Measurements from ENCODE around the gene WDR81.
A peak's percentile ranks its signal among the peaks of the same experiment; 100 is the strongest.

The WDR81 gene

DNA sequence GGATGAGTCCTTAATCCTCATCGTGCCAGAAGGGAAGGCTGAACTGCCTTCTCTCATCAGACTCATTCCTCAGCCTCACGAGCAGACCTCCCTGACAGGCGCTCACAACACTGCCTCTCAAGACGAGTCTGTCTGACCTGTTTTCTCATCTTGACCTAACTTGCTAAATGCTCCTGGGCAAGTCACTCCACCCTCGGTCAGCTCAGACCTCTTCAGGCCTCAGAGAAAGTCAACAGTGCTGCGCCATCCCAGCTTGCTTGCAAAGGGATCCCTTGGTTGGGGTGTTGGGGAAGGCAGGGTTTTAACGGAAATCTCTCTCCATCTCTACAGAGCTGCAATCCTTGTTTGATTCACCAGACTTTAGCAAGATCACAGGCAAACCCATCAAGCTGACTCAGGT lies 52.4 kb downstream of the WDR81 start:
- in situ Hi-C loops (cut with MboI; ENCODE audit: low pct_unique_long_range_greater_than_20kb, low sequenced_read_pairs, unreplicated experiment), result no loop called here
- TF ChIP-seq CTCF (IDR thresholded peaks at IDR 0.05; ENCODE audit: extremely low read depth, insufficient read depth, missing control alignments), result no peak
- DNase-seq (ENCODE audit: low spot score), result no peak

- DNase-seq (ENCODE audit: low spot score), result no peak
- in situ Hi-C loops (cut with MboI; ENCODE audit: low pct_unique_long_range_greater_than_20kb, low sequenced_read_pairs, unreplicated experiment), result no loop called here
- TF ChIP-seq CTCF (IDR thresholded peaks at IDR 0.05; ENCODE audit: extremely low read depth, insufficient read depth, missing control alignments), result no peak
Measured at GRCh38 chr17:1779571-1780131, 55.1 kb downstream of the WDR81 start.

GRCh38 chr17:1782171-1782567 lies 57.7 kb downstream of the WDR81 start:
- no peak for TF ChIP-seq CTCF (IDR thresholded peaks at IDR 0.05; ENCODE audit: extremely low read depth, insufficient read depth, missing control alignments)
- in situ Hi-C loops (cut with MboI; ENCODE audit: low pct_unique_long_range_greater_than_20kb, low sequenced_read_pairs, unreplicated experiment), result no loop called here

GRCh38 chr17:1783271-1783670 lies 58.8 kb downstream of the WDR81 start:
- TF ChIP-seq CTCF (IDR thresholded peaks at IDR 0.05; ENCODE audit: extremely low read depth, insufficient read depth, missing control alignments), result no peak
- DNase-seq (ENCODE audit: low spot score), result no peak
- in situ Hi-C loops (cut with MboI; ENCODE audit: low pct_unique_long_range_greater_than_20kb, low sequenced_read_pairs, unreplicated experiment), result no loop called here

More at GRCh38 chr17:1782171-1782567, 57.7 kb downstream of the WDR81 start:
- DNase-seq (ENCODE audit: low spot score), result no peak

- in situ Hi-C loops (cut with MboI; ENCODE audit: low pct_unique_long_range_greater_than_20kb, low sequenced_read_pairs, unreplicated experiment), result no loop called here
- DNase-seq (ENCODE audit: low spot score), result peak; percentile 46
- TF ChIP-seq CTCF (IDR thresholded peaks at IDR 0.05; ENCODE audit: extremely low read depth, insufficient read depth, missing control alignments), result peak; percentile 14
Measured at GRCh38 chr17:1783834-1784611, 59.5 kb downstream of the WDR81 start.

DNA sequence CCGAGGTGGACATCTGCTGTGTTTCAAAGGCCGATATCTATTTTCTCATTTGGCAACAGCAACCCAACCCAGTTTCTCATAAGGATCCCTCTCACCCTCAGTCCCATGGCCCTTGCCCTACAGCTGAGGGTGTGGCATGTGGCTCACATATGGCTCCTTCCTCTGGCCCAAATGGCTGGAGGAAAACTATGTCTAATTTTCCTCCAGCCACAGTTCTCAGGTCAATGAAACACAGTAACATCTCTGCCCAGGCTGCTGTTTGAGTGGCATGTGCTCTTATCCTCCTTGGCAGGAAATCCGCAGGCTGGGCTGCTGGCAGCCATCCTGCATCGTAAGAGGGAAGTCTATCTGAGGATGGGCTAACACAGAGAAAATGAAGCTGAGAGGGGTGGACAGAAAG lies 61.4 kb downstream of the WDR81 start:
- no peak for TF ChIP-seq CTCF (IDR thresholded peaks at IDR 0.05; ENCODE audit: extremely low read depth, insufficient read depth, missing control alignments)
- in situ Hi-C loops (cut with MboI; ENCODE audit: low pct_unique_long_range_greater_than_20kb, low sequenced_read_pairs, unreplicated experiment), result no loop called here
- DNase-seq (ENCODE audit: low spot score), result no peak
